Measurements from ENCODE around the gene RUNX1. TPM values are rescaled to one million over a fixed set of nuclear protein-coding genes. Genes with fewer than 3 reads are reported as not detected.
A peak's percentile ranks its signal among the peaks of the same experiment; 100 is the strongest.

The RUNX1 gene
- total and polyA plus RNA-seq, 8 donors: 7.5 to 89.6 (median 10.8) TPM

DNA sequence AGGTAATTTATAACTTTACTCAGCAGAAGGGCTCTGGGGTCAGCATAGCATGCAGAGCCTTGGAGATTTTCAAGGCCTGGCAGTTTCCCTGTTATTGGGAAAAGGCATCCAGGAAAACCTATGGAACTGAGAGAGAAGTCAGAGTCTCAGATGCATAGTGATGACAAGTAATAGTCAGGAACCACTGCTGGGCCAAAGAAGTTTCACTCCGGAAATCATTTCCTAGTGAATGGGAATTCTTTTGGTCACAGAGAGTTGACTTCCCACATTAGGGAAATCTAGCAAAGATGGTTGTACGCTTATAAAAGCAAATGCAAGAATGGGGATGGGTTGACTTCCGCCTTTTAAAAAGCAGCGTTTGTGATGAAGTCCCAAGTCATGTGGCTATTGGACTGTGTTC, 28.4 kb upstream of the RUNX1 start:
- no peak for TF ChIP-seq CTCF (IDR thresholded peaks at IDR 0.05)
- intact Hi-C loops (cut with DNase I): no loop called here
- no peak overlapping the region for H3K4me3 ChIP-seq
- no peaks in the 10 kb centered on the region for H3K27me3 ChIP-seq
- ATAC-seq: no peak
- H3K36me3 ChIP-seq: no peaks in the 10 kb centered on the region
- H3K4me1 ChIP-seq: peaks cover 0 to 5% of the 10 kb centered on the region in 2 donors
- DNase-seq: no peak
- H3K27ac ChIP-seq: no peak overlapping the region
- no peaks in the 10 kb centered on the region for H3K9me3 ChIP-seq

DNA sequence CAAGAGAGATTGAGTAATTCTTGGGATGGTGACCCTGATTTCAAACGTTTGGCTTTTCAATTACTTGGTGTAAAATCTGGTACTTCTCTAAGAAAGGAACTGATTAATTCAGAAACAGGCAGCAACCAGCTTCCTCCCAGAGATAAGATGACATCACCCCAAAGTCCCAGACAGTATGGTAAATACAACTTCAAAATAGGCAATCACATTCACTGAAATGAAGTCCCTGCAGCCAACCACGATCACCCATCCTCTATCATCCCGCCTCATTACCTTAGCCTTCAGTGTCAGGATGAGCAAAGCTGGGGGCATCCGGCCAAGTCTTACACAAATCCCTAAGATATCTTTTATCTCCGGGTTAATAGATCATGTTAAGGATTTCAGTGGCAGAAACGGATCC, 26.4 kb upstream of the RUNX1 start:
- peaks cover 0 to 5% of the 10 kb centered on the region in 2 donors for H3K4me1 ChIP-seq
- TF ChIP-seq CTCF (IDR thresholded peaks at IDR 0.05): no peak
- no peak overlapping the region for H3K4me3 ChIP-seq
- ATAC-seq: peak; percentile 29
- no peaks in the 10 kb centered on the region for H3K27me3 ChIP-seq
- H3K9me3 ChIP-seq: no peaks in the 10 kb centered on the region
- H3K36me3 ChIP-seq: no peaks in the 10 kb centered on the region
- H3K27ac ChIP-seq: no peak overlapping the region
- intact Hi-C loops (cut with DNase I): no loop called here
- peak in 1 of 4 donors; percentile 27 for DNase-seq

DNA sequence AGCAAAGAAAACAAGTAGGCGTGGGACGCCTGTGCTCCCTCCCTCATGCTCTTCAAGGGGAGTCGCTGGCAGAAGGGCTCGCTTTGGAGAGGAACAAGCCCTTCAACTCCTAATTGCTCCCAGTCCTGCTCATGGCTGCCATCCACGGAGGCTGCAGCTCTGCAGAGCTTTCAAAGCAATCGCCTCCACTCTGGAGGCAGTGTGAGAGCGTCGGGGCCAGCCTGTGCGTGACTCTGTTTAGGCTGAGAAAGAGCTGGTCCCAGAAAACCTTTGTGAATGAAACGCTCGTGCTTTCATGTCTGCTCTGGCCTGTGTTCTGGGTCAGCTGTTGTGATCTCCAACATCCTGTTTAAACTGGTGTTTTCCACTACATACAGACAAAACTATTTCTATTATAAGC, 23.9 kb upstream of the RUNX1 start:
- Histone ChIP-seq H3K27ac (peak overlapping the region in 1 of 2 donors; percentile 65), H3K27me3 (no peaks in the 10 kb centered on the region), H3K36me3 (no peaks in the 10 kb centered on the region), H3K4me1 (peaks cover 0 to 5% of the 10 kb centered on the region in 2 donors), H3K9me3 (no peaks in the 10 kb centered on the region), H3K4me3 (no peak overlapping the region)
- DNase-seq: peak; percentile 38 to 87 (median 51)
- intact Hi-C loops (cut with DNase I): no loop called here
- TF ChIP-seq CTCF (IDR thresholded peaks at IDR 0.05): no peak
- ATAC-seq: peak; percentile 69

DNA sequence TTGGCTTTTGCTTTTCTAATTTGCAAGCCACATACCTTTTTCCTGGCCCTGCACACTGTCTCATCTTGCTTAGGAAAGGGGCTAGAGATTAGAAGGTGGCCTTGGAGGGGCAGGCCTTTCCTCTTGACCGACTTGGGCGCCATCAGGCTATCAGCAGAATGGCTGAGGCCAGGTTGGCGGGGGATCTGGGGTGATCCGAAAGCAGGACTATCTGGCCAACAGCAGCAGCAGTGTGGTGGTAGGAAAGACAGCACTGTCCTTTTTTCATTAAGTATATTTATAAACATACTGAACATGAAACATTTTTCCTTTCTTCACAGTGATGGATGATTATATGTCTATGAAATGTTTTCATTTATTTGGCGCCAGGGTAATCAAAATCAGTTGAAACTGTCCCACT, 23.5 kb upstream of the RUNX1 start:
- ATAC-seq (no peak), DNase-seq (no peak)
- intact Hi-C loops (cut with DNase I): no loop called here
- no peak for TF ChIP-seq CTCF (IDR thresholded peaks at IDR 0.05)
- H3K4me3 ChIP-seq: no peak overlapping the region
- no peaks in the 10 kb centered on the region for H3K27me3 ChIP-seq
- H3K9me3 ChIP-seq: no peaks in the 10 kb centered on the region
- H3K36me3 ChIP-seq: no peaks in the 10 kb centered on the region
- H3K4me1 ChIP-seq: peaks cover 0 to 5% of the 10 kb centered on the region in 2 donors
- peak overlapping the region in 1 of 2 donors; percentile 65 for H3K27ac ChIP-seq

GRCh38 chr21:35071347-35071746, 22.2 kb upstream of the RUNX1 start:
- no peak overlapping the region for H3K4me3 ChIP-seq
- H3K36me3 ChIP-seq: no peaks in the 10 kb centered on the region
- ATAC-seq (no peak), DNase-seq (no peak)
- H3K27ac ChIP-seq: no peak overlapping the region
- intact Hi-C loops (cut with DNase I): no loop called here
- no peaks in the 10 kb centered on the region for H3K27me3 ChIP-seq
- H3K4me1 ChIP-seq: peaks cover 0 to 5% of the 10 kb centered on the region in 2 donors
- H3K9me3 ChIP-seq: no peaks in the 10 kb centered on the region
- TF ChIP-seq CTCF (IDR thresholded peaks at IDR 0.05): no peak
